CD4-positive, alpha-beta memory T cell (primary cell): Measurements from ENCODE around the gene DUSP14. TPM values are rescaled to one million over a fixed set of nuclear protein-coding genes. Genes with fewer than 3 reads are reported as not detected.
"Not testable (repeated sequence)": the region's sequence is repeated elsewhere in the genome, so short reads cannot be mapped to it uniquely, and the experiment has no call there.

Experiments used
- CTCF ChIA-PET: fragments of 350-600 bp; sonication (Branson Sonifier 250); formaldehyde crosslinking; loops from one replicate; lab custom pipeline; 2021; ENCODE audit warnings: inconsistent platforms; ENCODE audit not compliant: partially characterized antibody; lab: Charles Lee
- POLR2A ChIA-PET: fragments of 350-600 bp; sonication (Branson Sonifier 250); formaldehyde crosslinking; loops from one replicate; lab custom pipeline; 2021; ENCODE audit not compliant: partially characterized antibody; lab: Charles Lee
- DNase-seq, 5 donors: peaks; one replicate each; pipeline versions ENCODE4 v3.0.0 to v3.0.0-alpha.2; 2020 to 2022; ENCODE audit warnings: mixed read lengths in 1 of 5
- H3K27ac ChIP-seq: one replicate; pipeline ENCODE4 v1.7.0; 2013; ENCODE audit warnings: low read depth, low read length
- H3K27me3 ChIP-seq: 2 replicates; pipeline ENCODE4 v1.7.0; 2013; ENCODE audit warnings: mild to moderate bottlenecking, low read length, moderate library complexity; ENCODE audit not compliant: insufficient read depth
- H3K36me3 ChIP-seq: 2 replicates; pipeline ENCODE4 v1.7.0; 2013; ENCODE audit warnings: mild to moderate bottlenecking, low read length, moderate library complexity; ENCODE audit not compliant: insufficient read depth
- H3K4me1 ChIP-seq: 2 replicates; pipeline ENCODE4 v1.7.0; 2013; ENCODE audit warnings: mild to moderate bottlenecking, low read length, moderate library complexity; ENCODE audit not compliant: insufficient read depth
- H3K4me3 ChIP-seq, 2 donors: one replicate each; pipeline ENCODE4 v1.7.0; 2013; ENCODE audit warnings: low read length in 2 of 2, mild to moderate bottlenecking in 1 of 2
- H3K9me3 ChIP-seq, 2 donors: one replicate each; pipeline ENCODE4 v1.7.0; 2013; ENCODE audit warnings: low read length in 2 of 2, control low read depth in 1 of 2; ENCODE audit not compliant: control insufficient read depth in 1 of 2
- H3K27ac Mint-ChIP-seq, 7 donors: one replicate each; pipeline ENCODE4 v1.8.0; 2020 to 2021; ENCODE audit warnings: mixed read lengths in 7 of 7, mild to moderate bottlenecking in 6 of 7, inconsistent platforms in 3 of 7, moderate library complexity in 3 of 7
- H3K27me3 Mint-ChIP-seq, 2 donors: one replicate each; pipeline ENCODE4 v1.8.0; 2020 to 2021; ENCODE audit warnings: mixed read lengths in 2 of 2
- H3K36me3 Mint-ChIP-seq, 2 donors: one replicate each; pipeline ENCODE4 v1.8.0; 2020 to 2021; ENCODE audit warnings: mixed read lengths in 2 of 2, inconsistent platforms in 1 of 2, mild to moderate bottlenecking in 1 of 2
- H3K4me1 Mint-ChIP-seq, 4 donors: one replicate each; pipeline ENCODE4 v1.8.0; 2020 to 2021; ENCODE audit warnings: mixed read lengths in 4 of 4, mild to moderate bottlenecking in 1 of 4
- H3K4me3 Mint-ChIP-seq, 8 donors: one replicate each; pipeline ENCODE4 v1.8.0; 2020 to 2021; ENCODE audit warnings: mixed read lengths in 8 of 8, mild to moderate bottlenecking in 7 of 8, moderate library complexity in 6 of 8, inconsistent platforms in 3 of 8
- H3K9me3 Mint-ChIP-seq, 8 donors: one replicate each; pipeline ENCODE4 v1.8.0; 2020 to 2021; ENCODE audit warnings: mixed read lengths in 8 of 8, mild to moderate bottlenecking in 5 of 8, inconsistent platforms in 3 of 8, moderate library complexity in 1 of 8
- intact Hi-C: fragments of 100-400 bp; cut with micrococcal nuclease; formaldehyde crosslinking; loops from one replicate; pipeline ENCODE4 v1.15.1; 2023
- polyA plus RNA-seq, 2 donors: library from polyadenylated mRNA; unstranded; fragments of 300-500 nt; fragmentation: Illumina TruSeq; gene quantifications; one replicate each; pipeline ENCODE4 v1.2.3, GENCODE V29; 2021
- total RNA-seq, 2 experiments: library from RNA; stranded (reverse); gene quantifications; one replicate each; pipeline ENCODE4 v1.2.3, GENCODE V29; 2021

Gene DUSP14
- total and polyA plus RNA-seq, 4 experiments from 2014 or later = 6.6 to 17.6 (median 11.8) TPM

DNA sequence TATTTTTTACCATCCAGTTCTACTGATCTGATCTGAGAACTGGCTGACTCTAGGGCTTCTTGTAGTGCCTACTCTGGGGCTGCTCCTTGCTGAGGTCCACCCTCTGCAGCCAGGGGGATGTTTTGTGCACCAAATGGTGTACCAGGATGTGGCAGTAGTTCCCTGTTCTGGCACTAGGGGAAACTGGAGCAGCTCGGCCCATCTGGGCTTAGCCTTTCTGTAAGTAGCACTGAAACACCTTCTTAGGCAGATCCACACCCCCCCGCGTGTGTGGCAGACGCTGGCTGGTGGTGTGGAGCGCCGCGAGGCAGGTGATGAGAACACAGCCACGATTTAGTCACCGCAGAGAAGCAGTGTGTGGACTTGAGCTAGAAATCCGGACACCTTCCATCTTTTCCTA, 17.0 kb downstream of the DUSP14 start:
- Mint-ChIP-seq H3K4me3 (no peak overlapping the region), H3K27me3 (no peaks in the 10 kb centered on the region), H3K27ac (peak overlapping the region in 1 of 7 donors; percentile 44), H3K36me3 (no peaks in the 10 kb centered on the region), H3K9me3 (no peaks in the 10 kb centered on the region), H3K4me1 (peaks cover 11 to 25% (median 19%) of the 10 kb centered on the region in 4 donors)
- DNase-seq = no peak
- Histone ChIP-seq H3K4me1 (peaks cover 6% of the 10 kb centered on the region), H3K36me3 (no peaks in the 10 kb centered on the region), H3K4me3 (no peak overlapping the region), H3K27ac (no peak overlapping the region), H3K9me3 (no peaks in the 10 kb centered on the region), H3K27me3 (no peaks in the 10 kb centered on the region)
- intact Hi-C loops = no loop called here
- POLR2A ChIA-PET = interaction anchor here (0.6 kb wide), 1 partner anchor 739 kb away, joined by 4 read pairs; no protein-coding TSS in a partner anchor
- CTCF ChIA-PET = interaction anchor here (0.6 kb wide), 2 partner anchors 63 to 933 kb away, joined by 3 read pairs; no protein-coding TSS in a partner anchor

DNA sequence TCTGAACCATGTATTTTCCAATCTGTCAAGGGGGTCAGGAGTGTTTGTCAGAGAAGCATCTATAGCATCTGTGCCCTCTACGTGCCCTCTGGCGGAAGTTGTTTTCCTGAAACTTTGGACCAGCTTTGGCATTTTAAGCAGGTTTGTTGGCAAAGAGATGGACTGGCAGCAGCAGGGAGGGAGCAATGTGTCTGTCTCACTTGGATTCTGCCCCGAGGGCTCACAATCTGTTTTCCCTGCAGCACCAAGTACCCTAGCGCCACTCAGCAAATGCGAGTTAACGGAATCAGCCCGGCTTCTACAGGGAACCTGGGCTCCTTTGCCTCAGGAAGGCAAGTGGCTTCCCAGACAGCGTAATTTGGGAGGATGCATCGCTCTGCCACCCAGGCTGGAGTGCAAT, 17.4 kb downstream of the DUSP14 start:
- Histone ChIP-seq H3K4me1 (peaks cover 6% of the 10 kb centered on the region), H3K27ac (no peak overlapping the region), H3K36me3 (peaks cover under 1% of the 10 kb centered on the region), H3K27me3 (no peaks in the 10 kb centered on the region), H3K4me3 (no peak overlapping the region), H3K9me3 (no peaks in the 10 kb centered on the region)
- Mint-ChIP-seq H3K27me3 (no peaks in the 10 kb centered on the region), H3K36me3 (peaks cover 0 to 2% of the 10 kb centered on the region in 2 donors), H3K4me3 (no peak overlapping the region), H3K4me1 (peaks cover 11 to 25% (median 19%) of the 10 kb centered on the region in 4 donors), H3K9me3 (no peaks in the 10 kb centered on the region), H3K27ac (peak overlapping the region in 1 of 7 donors; percentile 44)
- CTCF ChIA-PET = interaction anchor here (0.6 kb wide), 2 partner anchors 63 to 932 kb away, joined by 3 read pairs; no protein-coding TSS in a partner anchor
- POLR2A ChIA-PET = interaction anchor here (0.6 kb wide), 1 partner anchor 739 kb away, joined by 4 read pairs; no protein-coding TSS in a partner anchor
- DNase-seq = no peak
- intact Hi-C loops = no loop called here

DNA sequence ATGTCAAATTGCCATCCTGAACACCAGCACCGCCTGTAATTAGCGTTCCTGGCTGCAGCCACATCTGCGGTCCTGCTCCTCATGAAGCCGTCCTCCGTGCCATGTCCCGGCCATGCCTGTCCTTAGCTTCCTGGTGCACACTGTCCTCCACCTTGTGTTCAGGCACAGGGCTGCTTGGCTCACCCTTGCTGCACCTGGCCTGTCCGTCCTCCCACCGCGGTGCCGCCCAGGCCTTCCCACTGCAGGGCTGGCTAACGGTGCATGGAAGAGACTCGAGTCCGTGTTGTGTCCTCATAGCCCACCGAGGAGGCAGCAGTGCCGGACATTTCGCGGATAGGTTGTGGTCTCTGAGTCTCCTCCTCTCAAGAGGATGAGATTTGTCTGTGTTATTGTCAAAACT, 20.4 kb downstream of the DUSP14 start:
- Mint-ChIP-seq H3K4me3 (no peak overlapping the region), H3K27me3 (no peaks in the 10 kb centered on the region), H3K4me1 (peaks cover 11 to 25% (median 19%) of the 10 kb centered on the region in 4 donors), H3K27ac (peak overlapping the region in 3 of 7 donors; percentile 8 to 72 (median 43)), H3K9me3 (no peaks in the 10 kb centered on the region), H3K36me3 (peaks cover 6 to 23% of the 10 kb centered on the region in 2 donors)
- Histone ChIP-seq H3K4me1 (peaks cover 6% of the 10 kb centered on the region), H3K27me3 (no peaks in the 10 kb centered on the region), H3K9me3 (no peaks in the 10 kb centered on the region), H3K36me3 (peaks cover 12% of the 10 kb centered on the region), H3K4me3 (no peak overlapping the region), H3K27ac (no peak overlapping the region)
- ChIA-PET CTCF (no interaction called here), POLR2A (no interaction called here)
- intact Hi-C loops = no loop called here
- no peak for DNase-seq

DNA sequence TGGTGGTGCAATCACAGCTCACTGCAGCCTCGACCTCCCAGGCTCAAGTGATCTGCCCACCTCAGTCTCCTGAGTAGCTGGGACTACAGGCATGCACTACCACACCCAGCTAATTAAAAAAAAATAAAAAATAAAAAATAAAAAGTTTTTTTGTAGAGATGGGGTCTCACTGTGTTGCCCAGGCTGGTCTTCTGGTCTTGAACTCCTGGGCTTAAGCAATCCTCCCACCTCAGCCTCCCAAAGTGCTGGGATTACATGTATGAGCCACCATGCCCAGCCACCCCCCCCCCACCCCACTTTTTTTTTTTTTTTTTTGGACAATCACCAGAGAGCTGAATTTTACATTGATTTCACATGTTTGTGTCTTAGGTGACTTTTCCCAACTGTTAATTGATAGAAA, 22.0 kb downstream of the DUSP14 start:
- H3K4me3 Mint-ChIP-seq, intact Hi-C loops, H3K27me3 ChIP-seq, H3K27ac ChIP-seq, H3K27ac Mint-ChIP-seq, H3K4me3 ChIP-seq, H3K9me3 Mint-ChIP-seq, H3K27me3 Mint-ChIP-seq, DNase-seq, H3K9me3 ChIP-seq, H3K4me1 ChIP-seq, POLR2A ChIA-PET: not testable (repeated sequence)
- H3K4me1 Mint-ChIP-seq = peaks cover 8 to 20% (median 14%) of the 10 kb centered on the region in 4 donors
- H3K36me3 ChIP-seq = peaks cover 20% of the 10 kb centered on the region
- CTCF ChIA-PET = interaction anchor here (0.7 to 1.0 kb wide), 2 partner anchors 90 to 93 kb away, joined by 3 read pairs; no protein-coding TSS in a partner anchor
- peaks cover 14 to 33% of the 10 kb centered on the region in 2 donors for H3K36me3 Mint-ChIP-seq

DNA sequence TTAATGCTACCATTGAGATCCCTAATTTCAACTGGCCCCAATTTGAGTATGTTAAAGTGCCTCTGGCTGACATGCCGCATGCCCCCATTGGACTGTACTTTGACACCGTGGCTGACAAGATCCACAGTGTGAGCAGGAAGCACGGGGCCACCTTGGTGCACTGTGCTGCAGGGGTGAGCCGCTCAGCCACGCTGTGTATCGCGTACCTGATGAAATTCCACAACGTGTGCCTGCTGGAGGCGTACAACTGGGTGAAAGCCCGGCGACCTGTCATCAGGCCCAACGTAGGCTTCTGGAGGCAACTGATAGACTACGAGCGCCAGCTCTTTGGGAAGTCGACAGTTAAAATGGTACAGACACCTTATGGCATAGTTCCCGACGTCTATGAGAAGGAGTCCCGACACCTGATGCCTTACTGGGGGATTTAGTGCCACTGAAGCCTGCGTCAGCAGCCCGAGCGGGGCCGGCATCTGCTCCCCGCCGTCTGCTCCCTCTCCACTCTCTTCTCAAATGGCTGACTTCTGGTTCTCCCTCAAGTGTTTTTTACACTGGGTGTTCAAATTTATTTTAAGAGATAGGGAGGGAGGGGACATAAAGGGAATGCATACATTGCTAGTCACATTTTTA, 22.9 kb downstream of the DUSP14 start:
- no peak for DNase-seq
- POLR2A ChIA-PET = no interaction called here
- no peaks in the 10 kb centered on the region for H3K27me3 Mint-ChIP-seq
- Histone ChIP-seq H3K36me3 (peaks cover 28% of the 10 kb centered on the region), H3K4me1 (peaks cover 6% of the 10 kb centered on the region), H3K4me3 (no peak overlapping the region), H3K9me3 (no peaks in the 10 kb centered on the region), H3K27me3 (no peaks in the 10 kb centered on the region), H3K27ac (no peak overlapping the region)
- CTCF ChIA-PET = interaction anchor here (0.9 kb wide), 1 partner anchor 15 kb away, joined by 4 read pairs; no protein-coding TSS in a partner anchor
- no peak overlapping the region for H3K4me3 Mint-ChIP-seq
- peaks cover 15 to 41% of the 10 kb centered on the region in 2 donors for H3K36me3 Mint-ChIP-seq
- H3K27ac Mint-ChIP-seq = peak overlapping the region in 3 of 7 donors; percentile 32 to 42 (median 41)
- H3K9me3 Mint-ChIP-seq = no peaks in the 10 kb centered on the region
- intact Hi-C loops = no loop called here
- H3K4me1 Mint-ChIP-seq = peaks cover 8 to 19% (median 11%) of the 10 kb centered on the region in 4 donors

DNA sequence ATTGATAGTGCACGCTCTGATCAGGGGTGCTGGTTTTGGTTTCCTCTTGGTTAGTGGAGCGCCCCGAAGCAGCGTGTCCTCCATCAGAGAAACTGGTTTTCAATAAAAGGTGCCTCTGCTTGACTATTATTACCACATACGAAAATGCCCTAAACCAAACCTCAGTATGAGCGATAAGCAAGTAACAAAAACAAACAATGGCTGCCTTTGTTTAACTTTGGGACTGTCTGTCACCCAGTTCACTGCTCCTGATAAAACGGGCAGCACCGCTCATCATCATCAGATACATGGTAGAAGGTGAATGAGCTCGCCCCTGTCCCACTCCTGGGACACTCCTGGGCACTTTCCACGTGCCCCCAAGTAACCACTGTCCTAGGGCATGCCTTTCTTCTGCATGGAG, 24.0 kb downstream of the DUSP14 start:
- Histone ChIP-seq H3K27ac (no peak overlapping the region), H3K9me3 (no peaks in the 10 kb centered on the region), H3K36me3 (peaks cover 39% of the 10 kb centered on the region), H3K27me3 (no peaks in the 10 kb centered on the region), H3K4me3 (no peak overlapping the region), H3K4me1 (peaks cover 6% of the 10 kb centered on the region)
- Mint-ChIP-seq H3K9me3 (no peaks in the 10 kb centered on the region), H3K36me3 (peaks cover 26 to 52% of the 10 kb centered on the region in 2 donors), H3K4me1 (peaks cover 8 to 19% (median 11%) of the 10 kb centered on the region in 4 donors), H3K27ac (no peak overlapping the region), H3K27me3 (no peaks in the 10 kb centered on the region), H3K4me3 (no peak overlapping the region)
- ChIA-PET CTCF (no interaction called here), POLR2A (no interaction called here)
- no peak for DNase-seq
- intact Hi-C loops = no loop called here

DNA sequence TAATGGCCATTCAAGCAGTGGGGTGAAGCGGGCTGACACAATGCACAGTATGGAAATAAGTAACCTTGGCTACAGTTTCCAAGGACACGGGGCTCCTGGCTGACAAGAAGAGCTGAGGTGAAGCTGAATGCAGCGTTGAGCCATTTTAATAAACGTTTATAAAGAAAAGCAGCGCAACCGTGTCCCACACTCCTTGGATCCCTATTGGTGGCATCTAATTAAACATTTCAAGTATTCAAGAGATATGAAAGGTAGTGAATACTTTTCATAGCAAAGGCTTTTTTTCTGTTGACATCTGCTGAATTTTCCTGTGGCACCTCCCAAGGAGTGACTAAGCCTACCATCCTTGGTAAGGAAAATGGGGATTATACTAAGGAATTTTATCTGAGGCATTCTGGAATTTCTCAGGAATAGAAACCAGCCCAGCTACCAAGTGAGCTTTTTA, 26.5 kb downstream of the DUSP14 start:
- Histone ChIP-seq H3K36me3 (peaks cover 60% of the 10 kb centered on the region), H3K27ac (no peak overlapping the region), H3K4me1 (peaks cover 5% of the 10 kb centered on the region), H3K27me3 (no peaks in the 10 kb centered on the region), H3K9me3 (no peaks in the 10 kb centered on the region), H3K4me3 (no peak overlapping the region)
- intact Hi-C loops = no loop called here
- H3K27me3 Mint-ChIP-seq = no peaks in the 10 kb centered on the region
- no peak overlapping the region for H3K4me3 Mint-ChIP-seq
- POLR2A ChIA-PET = no interaction called here
- CTCF ChIA-PET = no interaction called here
- H3K36me3 Mint-ChIP-seq = peaks cover 44 to 73% of the 10 kb centered on the region in 2 donors
- no peak overlapping the region for H3K27ac Mint-ChIP-seq
- no peak for DNase-seq
- H3K4me1 Mint-ChIP-seq = peaks cover 4 to 20% (median 5%) of the 10 kb centered on the region in 4 donors
- no peaks in the 10 kb centered on the region for H3K9me3 Mint-ChIP-seq
